NCI-H128 (cell line): ENCODE measurements around the gene VIPR2.

Experiments
- DNase-seq: peaks from one replicate; lab custom pipeline; 2025; ENCODE audit not compliant: unreplicated experiment; lab: John Stamatoyannopoulos, UW

The VIPR2 gene

DNA sequence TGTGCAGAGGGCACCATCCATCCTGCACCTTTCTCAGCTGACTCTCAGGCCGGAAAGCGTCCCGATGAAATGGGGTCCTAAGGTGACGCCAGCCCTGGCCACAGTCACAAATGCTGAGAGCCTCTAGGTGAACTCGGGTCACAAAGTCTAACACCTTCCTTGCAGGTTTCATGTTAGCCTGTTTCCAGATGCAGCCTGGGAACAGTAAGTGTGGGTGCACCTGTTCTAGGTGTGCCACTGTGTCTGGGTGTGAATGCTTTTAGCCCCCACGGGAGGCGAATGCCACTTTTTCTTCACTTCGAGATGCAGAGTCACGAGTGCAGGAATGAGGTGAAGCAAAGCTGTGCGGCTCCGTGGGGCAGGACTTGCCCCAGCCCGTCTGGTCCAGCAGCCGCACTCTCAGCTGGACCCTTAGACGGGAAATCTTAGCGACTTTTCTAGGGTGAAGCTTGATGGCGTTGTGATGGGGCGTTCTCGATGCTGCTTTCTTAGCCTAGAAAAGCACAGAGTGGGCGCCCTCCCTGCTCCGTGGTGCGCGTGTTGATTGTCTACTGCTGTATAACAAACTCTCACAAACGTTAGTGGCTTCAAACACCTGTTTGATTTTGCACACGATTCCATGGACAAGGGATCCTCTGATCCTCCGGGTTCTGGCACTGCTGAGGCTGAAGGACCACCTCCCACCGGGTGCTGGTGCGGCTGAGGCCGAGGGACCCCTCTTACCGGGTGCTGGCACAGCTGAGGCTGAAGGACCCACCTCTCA is 13.6 kb upstream of the VIPR2 start:
- no peak for DNase-seq

- no peak for DNase-seq
Measured at GRCh38 chr7:159157714-159158113, 13.0 kb upstream of the VIPR2 start.

- DNase-seq, result no peak
Measured at GRCh38 chr7:159156436-159157245, 12.0 kb upstream of the VIPR2 start.

GRCh38 chr7:159155410-159155809 is 10.7 kb upstream of the VIPR2 start:
- DNase-seq, result no peak

DNA sequence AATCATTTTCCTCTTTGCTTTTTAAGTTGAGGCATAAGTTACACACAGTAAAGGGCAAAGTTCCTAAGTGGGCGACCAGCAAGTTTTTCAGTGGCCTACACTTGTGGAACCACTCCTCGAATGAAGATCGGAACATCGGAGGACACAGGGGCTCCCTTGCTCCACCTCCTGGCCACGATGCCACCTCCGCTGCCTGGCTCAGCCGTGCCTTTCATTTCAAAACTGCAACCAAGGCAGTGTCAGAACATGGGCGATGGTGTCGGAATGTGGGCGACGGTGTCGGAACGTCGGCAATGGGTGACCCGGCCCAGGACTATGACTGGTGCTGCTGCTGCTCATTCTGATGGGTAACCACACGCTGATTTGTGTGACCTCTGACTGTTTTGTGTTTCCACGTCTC is 9.6 kb upstream of the VIPR2 start:
- DNase-seq, result no peak

- DNase-seq, result no peak
Measured at GRCh38 chr7:159153511-159153910, 8.8 kb upstream of the VIPR2 start.

DNA sequence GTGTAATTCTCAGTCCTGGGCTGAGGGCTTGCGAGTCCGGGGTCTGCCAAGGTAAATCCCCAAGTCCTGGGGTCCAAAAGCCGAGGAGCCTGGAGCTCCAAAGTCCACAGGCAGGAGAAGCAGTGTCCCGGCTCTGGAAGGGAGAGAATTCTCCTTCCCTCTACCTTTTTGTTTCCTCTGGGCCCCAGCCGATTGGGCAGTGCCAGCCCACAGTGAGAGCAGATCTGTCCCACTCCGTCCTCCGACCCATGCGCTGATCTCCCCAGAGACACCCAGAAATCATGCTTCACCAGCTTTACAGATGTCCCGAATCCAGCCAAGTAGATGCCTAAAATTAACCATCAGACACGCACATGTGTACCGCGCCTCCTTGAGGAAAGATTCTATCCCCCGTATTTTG is 8.1 kb upstream of the VIPR2 start:
- no peak for DNase-seq

DNA sequence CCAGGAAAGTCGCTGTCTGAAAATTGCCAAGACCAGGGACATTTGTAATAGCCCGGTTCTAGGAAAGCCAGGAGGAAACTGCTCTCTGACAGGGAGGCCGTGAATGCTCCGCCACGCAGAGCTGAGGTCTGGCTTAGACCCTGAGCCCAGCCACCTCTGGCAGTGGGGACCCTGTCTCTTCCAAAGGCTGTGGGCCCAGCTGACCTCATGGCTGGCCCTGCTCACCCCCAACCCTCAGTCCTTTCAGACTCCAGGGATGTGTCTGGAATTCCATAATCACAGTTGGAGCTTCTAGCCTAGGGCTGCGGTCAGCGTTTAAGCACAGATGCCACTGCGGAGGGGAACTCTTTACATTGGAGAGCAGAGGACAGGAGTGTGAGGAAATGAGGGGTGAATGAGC is 6.6 kb upstream of the VIPR2 start:
- no peak for DNase-seq

DNA sequence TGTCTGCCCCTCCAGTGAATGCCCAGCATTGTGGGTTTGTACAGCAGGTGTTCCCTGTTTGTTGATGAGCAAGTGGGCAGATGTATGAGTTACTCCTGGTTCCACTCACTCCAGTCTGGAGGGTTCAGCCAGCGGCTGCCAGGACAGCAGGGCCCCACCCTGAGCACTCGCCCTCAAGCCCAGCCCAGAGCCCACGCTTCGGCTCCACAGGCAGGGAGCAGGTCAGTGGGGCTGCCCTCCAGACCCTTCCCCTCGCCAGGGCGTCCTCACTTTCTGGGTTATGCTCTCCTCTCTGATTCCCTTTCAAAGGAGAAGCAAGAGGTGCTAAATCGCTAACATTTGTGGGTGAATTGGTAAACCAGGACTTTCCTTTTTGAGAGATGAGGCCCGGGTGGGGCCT is 4.8 kb upstream of the VIPR2 start:
- DNase-seq, result no peak

GRCh38 chr7:159148430-159149395 is 4.0 kb upstream of the VIPR2 start:
- DNase-seq, result no peak

- no peak for DNase-seq
Measured at GRCh38 chr7:159147687-159148086, 3.0 kb upstream of the VIPR2 start.

- DNase-seq, result no peak
Measured at GRCh38 chr7:159147246-159147645, 2.6 kb upstream of the VIPR2 start.

- DNase-seq, result no peak
Measured at GRCh38 chr7:159146084-159146858, 1.6 kb upstream of the VIPR2 start.

DNA sequence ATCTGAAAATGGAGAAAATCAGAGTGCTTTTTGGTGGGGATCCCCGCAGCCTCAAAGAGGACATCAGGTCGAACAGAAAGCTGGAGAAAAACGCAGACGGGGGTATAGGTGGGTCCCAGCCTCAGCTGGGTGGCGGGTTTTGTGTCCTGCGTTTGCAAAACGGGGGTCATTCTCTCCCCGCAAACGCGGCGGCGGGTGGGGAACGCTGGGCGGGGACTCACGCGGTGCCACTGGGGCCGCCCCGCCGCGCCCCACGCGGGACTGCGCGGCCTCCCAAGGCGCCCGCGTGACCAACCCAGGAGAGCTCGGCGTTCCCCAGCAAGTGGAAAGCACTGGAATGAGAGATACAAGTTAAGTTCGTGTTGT is 806 bp upstream of the VIPR2 start:
- no peak for DNase-seq

DNA sequence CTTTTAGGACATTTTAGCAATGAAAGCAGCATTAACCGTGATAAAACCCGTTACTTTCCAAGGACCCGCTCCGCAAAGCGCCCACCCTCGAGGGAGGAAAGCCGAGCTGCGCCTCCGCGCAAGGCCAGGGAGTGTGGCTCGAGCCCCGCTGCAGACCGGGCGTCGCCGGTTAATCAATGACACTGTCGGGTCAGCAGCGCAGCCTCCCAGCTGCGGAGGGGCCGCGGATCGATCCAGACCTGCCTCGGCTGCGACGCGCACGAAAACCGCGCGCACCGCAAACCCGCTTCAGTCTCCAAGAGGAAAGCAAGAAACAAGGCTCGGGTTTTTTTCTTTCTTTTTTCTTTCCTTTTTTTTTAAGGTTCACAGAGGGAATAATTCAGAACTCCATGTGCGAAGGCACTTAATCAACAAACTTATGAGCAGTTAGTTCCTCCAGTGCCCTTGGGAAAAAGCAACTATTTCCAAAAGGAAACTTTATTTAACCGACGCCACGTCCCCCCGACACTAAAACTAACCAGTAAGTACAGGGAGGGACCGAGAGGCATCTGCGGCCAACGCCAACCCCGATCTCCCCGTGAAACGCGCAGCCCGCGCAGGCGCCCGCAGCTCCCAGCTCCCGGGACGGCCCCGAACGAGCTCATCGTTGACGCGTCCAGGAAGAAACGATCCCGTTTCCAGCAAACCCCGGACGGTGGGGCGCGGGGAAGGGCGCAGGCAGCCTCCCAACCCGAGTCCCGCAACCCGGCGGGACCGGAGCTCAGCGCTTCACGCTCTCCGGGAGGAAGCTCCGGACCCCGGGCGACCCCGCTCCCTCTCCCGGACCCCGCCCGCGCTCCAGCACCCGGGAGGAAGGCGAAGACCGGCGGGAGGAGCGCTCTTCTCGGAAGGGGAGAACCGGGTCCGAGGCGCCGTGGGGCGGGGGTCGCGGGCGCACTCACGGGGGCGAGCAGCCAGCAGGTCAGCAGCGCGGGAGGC is 598 bp downstream of the VIPR2 start:
- DNase-seq, result no peak

- no peak for DNase-seq
Measured at GRCh38 chr7:159142730-159143129, 1.9 kb downstream of the VIPR2 start.

DNA sequence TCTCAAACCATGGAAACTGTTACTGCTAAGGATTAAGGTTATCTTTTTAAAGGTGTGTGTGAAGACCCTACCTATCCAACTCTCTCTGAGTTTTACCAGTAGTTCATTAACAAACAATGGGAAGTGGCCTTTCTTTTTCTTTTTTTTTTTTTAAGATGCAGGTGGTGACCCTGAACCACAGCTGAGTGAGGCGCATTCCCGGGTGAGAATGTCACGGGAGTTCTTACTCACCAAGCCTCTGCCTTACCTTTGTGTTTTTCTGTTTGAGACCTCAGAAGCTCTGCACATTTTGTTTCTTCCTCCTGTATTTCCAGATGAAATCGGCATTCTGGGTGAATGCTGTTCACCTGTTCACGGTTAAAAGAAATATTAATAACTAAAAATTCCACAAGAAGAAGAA is 2.5 kb downstream of the VIPR2 start:
- no peak for DNase-seq

- no peak for DNase-seq
Measured at GRCh38 chr7:159141660-159142059, 3.0 kb downstream of the VIPR2 start.

DNA sequence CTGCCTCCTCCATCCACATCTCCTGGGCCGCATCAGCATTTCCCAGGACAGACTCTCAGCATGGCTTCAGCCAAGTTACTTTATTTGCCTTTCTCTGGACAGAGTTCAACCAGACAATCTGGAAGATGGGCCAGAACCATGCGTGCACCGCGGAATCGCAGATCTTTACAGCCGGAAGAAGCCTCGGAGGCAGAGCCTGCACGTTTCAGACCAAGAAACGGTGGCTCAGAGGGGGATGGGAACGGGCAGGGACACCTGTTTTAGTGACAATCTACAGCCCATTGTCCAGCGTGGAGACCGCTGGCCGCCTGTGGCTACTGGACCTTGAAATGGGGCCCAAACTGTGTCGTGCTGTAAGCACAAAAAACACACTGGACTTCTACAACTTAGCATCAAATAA is 3.5 kb downstream of the VIPR2 start:
- no peak for DNase-seq
